Left lobe of liver (tissue), 2 donors: Measurements from ENCODE around the gene SDC4. TPM values are rescaled to one million over a fixed set of nuclear protein-coding genes. Genes with fewer than 3 reads are reported as not detected.
A peak's percentile ranks its signal among the peaks of the same experiment; 100 is the strongest.
"Not testable (repeated sequence)": the region's sequence is repeated elsewhere in the genome, so short reads cannot be mapped to it uniquely, and the experiment has no call there.

Experiments
- ATAC-seq: fragments of 200-7000 bp; cut with Tn5 transposase; one replicate; pipeline ENCODE4 v1.9.1; 2020; ENCODE audit warnings: mild to moderate bottlenecking, moderate library complexity
- DNase-seq: peaks from one replicate; pipeline ENCODE4 v3.0.0-alpha.2; 2020; ENCODE audit warnings: low spot score
- total RNA-seq: library from RNA; stranded (reverse); gene quantifications from one replicate; pipeline ENCODE4 v1.2.1, GENCODE V29; 2021
- donor health status: DM: no; HTN: no; CAD: no; lungs with moderate emphysema.
- donor health status: DM: no; HTN: yes; CAD: no.

SDC4 gene
- total RNA-seq, 1 donor from 2014 or later: 89.3 TPM

DNA sequence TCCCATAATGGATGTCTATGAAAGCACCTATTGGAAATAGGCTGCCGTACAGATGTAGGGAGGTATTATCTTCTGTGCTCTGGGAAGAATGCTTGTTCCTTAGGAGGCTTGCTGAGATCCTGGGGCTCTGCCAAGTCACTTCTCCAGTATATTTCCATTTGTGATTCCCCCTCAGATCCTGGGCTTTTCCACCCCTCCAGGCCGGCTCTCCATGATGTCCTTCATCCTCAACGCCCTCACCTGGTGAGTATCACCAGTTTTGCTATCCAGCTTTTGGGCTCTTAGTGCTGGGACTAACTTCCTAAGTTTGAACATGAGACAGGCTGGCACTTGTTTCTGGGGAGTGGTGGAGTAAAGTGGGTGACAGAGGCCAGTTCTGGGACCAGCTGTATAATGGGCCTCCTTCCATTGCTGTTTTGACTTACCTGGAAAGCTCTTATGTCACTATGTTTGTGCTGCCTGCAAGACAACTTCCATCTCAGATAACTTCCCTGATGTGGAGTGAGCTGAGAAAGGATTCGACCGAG lies 17.3 kb upstream of the SDC4 start:
- ATAC-seq: no peak
- no peak for DNase-seq

DNA sequence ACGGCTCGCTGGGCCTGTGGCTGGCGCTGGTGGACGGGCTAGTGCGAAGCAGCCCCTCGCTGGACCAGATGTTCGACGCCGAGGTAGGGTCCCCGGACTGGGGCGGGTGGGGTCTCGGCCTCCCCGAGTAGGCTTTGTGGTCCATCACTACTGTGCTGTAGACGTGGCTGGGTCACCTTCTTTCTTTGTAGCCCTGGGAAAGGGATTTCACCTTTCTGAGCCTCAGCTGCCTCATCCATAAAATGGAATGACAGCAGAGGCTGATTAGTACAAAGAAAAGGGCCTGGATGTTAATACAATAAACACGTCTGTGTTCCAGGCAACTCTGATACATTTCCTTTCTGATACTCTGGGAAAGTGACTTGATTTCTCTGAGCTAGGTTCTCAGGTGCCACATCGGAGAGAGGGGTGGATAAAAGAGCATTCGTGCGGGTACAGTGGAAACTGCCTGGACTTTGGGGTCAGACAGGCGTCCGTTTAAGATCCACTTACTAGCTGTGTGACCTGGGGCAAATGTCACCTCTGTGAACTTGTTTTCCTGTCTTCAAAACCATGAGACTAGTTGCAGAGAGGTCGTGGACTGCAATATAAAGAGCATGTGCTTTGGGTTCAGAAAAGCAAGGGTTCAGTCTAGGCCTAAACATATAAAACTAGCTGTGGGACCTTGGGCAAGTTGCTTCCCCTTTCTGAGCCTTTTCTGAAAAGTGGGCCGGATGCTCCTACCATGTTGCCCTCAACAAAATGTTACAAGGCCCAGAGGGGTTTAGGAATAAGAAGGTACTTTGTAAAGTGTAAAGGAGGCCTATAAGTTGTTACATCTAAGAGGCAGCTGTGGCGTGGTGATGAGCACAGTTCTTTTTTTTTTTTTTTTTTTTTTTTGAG lies 15.6 kb upstream of the SDC4 start:
- no peak for ATAC-seq
- DNase-seq: no peak

DNA sequence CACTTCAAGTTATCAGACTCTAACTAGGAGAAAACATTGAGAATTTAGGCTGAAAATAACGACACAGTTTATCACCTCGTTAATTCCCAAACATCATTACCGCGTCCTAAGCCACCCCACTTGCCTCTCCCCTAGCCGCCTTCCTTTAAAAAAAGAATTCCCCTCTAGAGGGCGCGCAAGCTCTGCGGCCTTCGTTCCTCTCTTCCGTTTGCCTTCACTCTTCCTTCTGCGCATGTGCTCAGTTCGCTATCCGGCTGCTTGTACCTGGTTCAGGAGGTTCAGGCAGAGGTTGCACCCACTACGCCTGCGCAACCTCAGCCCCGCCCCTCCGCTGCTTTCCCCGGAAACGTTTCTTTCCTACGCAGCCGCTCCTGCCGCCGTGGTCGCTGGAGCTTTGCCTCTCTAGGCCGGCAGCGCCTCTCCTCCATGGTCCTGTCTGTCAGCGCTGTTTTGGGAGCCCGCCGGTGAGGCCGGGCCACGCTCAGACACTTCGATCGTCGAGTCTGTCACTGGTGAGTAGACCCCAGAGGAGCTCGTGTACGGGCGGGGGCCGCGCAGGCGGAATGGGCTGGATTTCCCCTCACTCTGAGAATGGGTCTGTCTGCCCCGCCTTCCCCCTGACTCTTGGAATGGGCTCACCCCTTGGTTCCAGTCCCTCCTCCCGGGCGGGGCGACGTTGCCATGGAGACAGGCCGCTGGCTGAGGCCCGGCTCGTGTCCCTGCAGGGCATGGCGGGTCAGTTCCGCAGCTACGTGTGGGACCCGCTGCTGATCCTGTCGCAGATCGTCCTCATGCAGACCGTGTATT lies 14.8 kb upstream of the SDC4 start, which contains the start of gene SYS1:
Gene SYS1 (plus strand): TSS at position 353 of the 807 bp plus-strand sequence. CDS start 376 bp downstream, at position 729.
- DNase-seq: peak; percentile 99
- peak; percentile 78 for ATAC-seq

DNA sequence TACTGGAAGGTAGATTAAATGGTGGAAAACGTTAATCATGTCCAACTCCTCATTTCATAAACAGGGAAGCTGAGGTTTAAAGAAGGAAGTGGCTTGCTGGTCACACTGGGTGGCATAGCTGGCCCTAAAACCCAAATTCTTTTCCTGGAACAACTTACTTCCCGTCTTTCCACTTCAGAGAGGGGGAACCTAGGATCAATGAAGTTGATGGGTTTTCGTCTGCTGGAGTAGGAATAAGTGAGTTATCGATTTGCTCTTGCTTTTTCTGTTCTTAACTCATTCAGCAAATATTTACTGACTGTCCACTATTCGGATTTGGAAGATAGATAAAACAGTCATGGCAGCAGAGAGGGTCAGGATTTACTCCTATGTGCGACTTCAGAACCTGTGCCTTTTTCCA lies 13.6 kb upstream of the SDC4 start:
- DNase-seq (no peak), ATAC-seq (no peak)

DNA sequence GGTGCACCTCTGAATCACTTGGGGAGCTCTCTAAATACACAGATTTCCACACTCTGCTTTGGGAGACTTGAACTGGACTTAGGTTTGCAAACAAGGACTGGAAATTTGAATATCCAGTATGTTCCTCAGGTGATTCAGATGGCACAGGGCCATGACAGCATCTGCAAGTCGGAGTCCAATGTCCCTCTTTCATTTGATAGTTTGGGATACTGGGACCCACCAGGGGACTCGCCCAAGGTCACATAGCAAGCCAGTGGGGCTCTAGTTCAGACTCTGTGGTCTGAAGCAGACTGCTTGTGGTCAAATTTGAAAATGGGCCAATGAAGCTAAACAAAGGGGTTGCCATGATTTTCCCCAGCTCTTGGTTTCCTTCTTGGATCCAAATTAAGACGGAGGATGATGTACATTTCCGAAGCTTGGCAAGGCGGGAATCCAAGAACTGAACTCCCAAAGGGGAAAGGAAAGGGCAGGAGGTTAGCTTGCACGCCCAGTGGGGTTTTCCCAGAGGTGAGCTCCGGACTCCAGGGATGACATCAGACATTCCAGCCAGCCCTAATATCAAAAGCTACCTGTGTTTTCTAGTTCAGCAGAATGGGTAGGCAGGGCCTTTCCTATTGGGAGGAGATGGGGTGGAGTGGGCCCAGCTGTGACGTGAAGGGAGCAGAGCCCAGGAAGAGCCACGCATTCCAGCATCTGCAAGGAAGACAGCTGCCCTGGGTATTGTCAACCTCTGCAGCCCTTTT lies 11.4 kb upstream of the SDC4 start:
- DNase-seq (peak; percentile 83), ATAC-seq (peak; percentile 41)

DNA sequence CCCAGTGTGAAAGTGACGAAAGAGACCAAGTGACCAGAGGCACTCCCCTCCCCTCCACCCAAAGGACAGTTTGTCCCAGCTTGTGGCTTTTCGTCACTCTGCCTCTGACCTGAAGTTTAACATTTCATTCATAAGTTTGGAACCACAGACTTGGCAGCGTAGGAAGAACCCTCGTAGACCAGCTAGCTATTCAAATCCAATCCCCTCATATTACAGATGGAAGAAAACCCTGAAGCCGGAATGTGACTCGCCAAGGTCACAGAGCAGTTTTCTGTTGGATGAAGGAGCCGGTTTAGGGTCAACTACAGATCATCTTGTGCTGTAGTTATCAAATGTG lies 10.8 kb upstream of the SDC4 start:
- no peak for ATAC-seq
- DNase-seq: peak; percentile 90

DNA sequence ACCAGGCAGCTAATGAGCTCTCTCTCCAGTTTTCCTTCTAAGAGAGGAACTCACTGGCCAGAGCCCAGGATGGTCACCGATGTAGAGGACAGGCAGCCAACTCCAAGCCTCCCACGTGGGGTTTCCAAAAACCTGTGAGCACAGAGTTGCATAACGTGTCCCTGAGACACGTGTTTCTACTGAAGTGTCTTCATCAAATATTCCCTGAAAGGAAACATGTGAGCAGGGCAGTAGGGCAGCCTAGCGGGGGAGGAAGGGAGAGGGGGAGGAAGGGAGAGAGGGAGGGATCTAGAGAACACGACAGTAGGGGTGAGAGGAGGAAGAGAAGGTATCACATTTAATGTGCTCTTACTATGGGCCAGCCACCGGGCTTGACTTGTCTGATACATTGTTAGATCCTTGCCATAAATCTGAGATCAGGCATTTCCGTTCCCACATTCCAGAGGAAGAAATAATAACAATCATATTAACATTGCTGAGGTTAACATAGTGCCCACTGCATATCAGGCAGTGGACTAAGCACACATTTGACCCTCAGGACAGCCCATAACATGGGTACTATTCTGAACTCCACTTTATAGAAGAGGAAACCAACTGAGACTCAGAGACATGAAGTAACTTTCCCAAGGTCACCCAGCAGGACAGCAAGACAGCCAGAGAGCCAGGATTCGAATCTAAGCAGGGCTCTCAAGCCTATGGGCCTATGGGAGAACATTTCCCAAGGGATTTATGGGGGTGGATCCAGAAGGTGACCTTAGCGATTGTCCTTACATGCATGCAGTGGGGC lies 10.3 kb upstream of the SDC4 start:
- peak; percentile 96 for DNase-seq
- ATAC-seq: peak; percentile 55

DNA sequence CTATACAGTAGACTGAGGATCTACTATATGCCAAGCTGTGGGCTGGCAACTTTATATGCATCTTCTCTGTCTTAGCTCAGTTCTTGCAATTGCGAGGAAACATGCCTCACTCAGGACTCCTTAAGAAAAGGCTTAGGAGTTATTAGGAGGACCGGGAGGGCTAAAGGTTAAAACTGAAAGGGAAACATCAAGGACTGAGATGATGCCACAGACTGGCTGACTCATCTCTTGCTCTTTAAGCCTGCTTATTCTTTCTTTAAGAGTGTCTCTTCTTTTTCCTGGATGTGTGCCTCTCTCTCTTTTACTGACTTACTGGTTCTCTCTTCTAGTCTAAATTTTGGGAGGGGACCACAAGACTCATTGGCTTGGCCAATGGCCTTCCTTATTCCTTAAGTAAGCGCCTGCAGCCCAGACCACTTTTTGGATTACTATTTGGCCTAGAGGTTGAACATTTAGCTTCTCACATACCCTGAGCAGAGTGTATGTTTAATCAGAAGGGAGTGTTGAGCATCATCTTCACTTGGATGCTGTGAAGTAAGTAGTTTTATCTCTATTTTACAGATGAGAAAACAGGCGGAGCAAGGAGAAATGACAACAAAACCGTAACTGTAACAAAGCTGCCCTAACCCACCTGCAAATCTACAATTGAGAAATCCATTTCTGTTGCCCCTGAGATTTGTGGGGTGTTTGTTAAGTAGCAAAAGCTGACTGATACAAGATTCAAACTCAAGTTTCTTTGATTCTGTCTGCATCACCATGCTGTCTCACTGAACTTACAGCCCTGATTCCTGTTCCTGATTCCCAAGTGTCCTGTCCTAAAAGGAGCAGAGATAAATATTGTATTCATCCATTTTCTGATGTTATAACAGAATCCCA lies 7.2 kb upstream of the SDC4 start:
- ATAC-seq (no peak), DNase-seq (no peak)

DNA sequence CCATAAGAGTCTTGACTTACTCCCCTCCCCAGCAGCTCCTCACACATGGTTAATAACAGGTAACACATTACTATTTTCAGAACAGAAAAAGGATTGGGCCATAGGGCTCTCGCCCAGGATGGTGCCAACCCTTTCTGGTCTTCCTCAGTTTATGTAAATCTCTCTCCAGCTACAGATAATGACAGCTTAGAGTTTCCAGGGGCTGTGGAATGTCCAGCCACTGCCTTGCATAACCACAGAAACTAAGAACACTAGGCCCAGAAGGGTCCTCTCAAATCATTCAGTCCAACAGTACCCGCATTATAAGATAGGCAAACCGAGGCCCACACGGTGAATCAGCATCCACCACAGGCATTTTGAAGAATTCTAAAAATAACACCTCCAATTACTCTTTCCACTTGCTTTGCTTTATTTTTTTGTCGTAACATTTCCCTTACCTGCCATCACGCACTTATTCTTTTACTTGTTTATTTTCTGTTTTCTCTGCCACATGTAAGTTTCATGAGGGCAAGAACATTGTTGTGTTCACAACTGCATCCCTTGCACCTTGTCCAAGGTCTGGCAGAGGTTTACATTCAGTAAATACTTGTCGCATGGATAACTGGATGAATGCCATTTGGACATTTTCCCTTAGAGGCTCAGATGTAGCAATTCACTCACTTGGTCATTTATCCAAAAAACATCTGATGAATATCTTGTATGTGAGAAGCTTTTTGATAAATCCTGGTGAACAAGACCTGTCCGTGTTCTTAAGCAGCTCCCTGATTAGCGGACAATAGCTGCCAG lies 6.4 kb upstream of the SDC4 start:
- ATAC-seq (no peak), DNase-seq (no peak)

DNA sequence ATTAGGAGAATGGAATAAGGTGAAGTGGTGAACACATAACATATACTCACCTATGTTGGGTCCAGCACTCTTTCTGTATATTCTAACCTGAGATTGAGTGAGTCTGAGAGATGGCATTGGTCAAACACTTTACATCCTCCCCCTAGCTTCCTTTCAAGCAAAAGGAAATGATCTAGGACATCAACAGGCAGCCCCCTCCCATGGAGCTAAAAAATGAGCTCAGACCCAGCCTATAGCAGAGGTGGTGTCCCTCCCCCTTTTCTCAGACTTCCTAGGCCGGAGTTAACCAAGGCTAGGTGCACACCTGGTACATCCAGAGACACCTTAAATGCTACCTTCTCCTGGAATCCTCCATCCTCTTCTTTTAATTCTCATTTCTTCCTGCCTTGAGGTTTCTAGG lies 5.5 kb upstream of the SDC4 start:
- DNase-seq (no peak), ATAC-seq (no peak)

DNA sequence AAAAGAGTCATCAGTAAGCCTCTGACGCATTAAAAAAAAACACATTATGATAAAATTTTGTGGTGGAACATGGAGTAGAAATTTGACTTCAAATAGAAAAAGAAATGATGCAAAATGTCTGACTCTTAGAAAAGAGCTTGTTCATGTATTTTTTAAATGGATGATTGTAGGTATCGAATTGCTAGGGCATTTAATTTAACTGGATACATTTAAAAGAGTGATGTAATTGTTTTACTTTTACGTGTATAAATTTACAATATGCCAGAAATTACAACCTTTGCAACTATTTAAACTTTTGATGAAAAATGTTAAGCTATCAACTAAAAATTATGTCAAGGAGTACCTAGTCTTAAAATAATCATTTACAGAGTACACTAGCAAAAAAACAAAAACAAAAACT lies 4.5 kb upstream of the SDC4 start:
- DNase-seq: no peak
- ATAC-seq: no peak

DNA sequence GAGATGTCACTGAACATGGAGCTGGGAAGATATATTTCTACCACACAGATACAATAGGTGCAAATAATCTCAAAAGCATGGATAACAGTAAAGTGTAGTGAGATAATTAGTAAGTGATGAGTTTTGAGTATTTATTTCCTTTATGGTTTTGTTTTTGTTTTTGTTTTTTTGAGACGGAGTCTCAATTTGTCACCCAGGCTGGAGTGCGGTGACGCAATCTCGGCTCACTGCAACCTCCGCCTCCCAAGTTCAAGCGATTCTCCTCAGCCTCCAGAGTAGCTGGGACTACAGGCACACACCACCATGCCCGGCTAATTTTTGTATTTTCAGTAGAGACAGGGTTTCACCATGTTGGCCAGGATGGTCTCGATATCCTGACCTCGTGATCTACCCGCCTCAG lies 2.6 kb upstream of the SDC4 start:
- not testable (repeated sequence) for DNase-seq, ATAC-seq

DNA sequence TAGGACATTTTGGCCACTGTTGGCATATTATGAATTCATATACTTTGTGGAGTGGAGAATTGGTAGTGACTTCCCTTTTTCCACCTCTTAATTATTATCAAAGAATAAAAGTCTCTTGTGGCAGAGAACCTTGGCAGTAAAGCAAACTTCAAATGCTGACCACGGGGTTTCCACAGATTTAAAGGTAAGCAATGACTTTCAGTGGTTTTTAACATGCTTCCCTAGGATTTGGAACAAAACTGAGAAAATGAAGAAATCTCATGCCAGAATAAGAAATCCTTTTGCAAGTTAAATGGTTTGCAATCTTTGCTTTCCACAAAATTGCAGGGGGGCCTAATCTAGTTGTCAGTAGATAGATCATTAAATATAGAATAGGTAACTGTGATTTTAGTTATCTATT lies 2.0 kb upstream of the SDC4 start:
- DNase-seq (no peak), ATAC-seq (no peak)

DNA sequence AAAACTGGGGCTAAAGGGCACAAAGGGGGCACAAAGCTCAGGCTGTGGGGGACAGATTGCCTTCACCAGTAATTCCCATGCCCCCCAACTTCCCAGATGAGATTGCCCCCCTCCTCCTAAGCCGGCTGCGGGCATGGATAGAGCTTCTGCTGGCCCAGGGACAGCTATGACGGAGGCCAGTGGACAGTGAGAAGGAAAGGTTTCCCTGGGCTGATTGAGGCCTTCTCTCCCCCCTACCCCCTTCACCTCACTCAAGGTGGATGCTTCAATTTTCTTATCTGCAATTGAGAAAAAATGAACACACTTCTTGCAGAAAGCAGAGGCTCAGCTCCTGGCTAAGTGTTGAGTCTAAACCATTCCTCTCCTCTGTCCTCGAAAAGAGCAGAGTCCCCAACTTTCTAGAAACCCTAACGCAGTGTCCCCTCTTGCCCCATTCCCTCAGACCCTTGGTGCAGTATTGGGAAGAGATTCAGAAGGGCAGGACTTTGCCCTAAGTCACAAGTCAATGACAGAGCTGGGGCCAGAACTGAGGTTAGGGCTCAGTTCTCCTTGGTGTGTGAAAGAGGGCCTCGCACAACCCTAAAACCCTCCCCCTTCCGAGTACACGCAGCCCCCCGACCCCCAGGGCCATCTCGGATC lies 808 bp downstream of the SDC4 start:
- ATAC-seq (peak; percentile 27), DNase-seq (no peak)

DNA sequence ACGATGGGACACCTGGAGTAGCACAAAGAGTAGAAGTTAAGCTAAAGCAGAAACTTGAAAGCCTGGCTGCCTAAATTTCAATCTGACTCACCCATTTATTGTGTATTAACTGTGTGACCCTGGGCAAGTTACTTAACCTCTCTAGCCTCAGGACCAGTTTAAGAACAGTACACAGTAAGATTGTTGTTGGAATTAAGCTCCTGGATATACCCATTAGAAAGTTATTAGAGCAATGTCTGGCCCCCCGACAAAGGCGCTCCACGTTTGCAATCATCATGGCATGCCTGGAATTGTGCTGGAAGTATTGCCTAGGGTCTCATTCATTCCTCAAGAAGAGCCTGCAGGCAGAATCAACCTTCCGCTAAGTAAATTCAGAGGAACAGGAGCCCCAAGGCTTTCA lies 1.4 kb downstream of the SDC4 start:
- DNase-seq (no peak), ATAC-seq (no peak)

DNA sequence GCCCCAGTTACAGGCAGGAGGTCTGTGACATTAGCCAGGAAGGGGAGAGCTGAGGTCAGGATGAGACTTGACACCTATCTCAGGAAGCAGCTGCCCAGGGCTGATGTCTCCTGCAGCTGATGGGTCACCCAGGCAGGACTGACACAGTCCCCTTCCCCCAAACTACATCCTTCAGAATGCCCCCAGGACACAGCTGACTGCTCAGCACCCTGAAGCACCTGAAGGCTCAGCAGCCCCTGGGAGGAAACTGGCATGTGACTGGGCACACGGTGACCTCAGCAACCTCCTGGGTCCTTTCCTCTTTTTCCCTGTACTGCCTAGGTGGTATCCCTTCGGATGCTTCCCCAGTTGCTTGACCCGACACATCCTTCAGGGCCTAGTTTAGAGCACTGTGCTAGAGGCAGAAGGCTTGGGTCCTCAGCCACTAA lies 1.9 kb downstream of the SDC4 start:
- ATAC-seq: no peak
- DNase-seq: no peak

DNA sequence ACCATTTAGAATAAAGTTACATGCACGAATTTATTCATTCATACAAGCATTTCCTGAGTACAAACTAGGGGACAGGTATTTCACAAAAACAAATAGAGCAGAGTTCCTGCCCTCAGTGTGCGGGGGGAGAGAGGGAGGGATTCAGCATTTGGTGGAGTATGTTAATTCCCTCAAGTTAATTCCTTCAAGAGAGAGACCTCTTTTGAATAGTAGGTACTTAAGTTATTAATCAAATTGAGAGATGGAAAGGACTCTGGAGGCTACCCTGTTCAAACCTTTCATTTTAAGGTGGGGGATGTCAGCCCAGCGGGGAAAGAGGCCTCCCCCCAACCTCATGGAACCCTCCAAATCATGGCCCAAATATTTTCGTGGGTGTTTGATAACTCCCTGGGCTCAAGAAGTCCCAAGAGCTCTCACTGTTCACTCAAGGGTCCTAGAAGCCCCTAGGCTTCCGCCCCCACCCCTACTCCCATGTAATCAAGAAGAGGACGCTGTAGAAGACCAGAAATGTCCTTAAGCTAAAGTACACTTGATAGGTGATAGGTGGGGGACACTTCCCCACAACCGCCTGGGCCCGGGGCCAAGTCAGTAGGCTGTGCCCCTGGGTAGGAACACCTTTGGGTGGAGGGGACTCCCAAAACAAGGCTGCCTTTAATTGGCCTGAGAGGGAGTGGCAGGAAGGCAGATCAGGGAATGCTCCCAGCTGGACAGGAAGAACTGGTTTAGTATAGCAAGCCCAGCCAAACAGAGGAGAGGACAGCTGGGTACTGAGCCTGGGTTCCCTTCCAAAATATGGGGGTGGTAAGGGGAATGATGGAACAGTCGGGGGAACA lies 2.9 kb downstream of the SDC4 start:
- peak; percentile 68 for DNase-seq
- peak; percentile 15 for ATAC-seq
